Hematopoietic multipotent progenitor cell treated with erythropoietin and hydrocortisone succinate and interleukin-3 and kit ligand, for 4 days (in vitro differentiated cells): ENCODE measurements around the gene ULBP2.
A peak's percentile ranks its signal among the peaks of the same experiment; 100 is the strongest.
"Not testable (repeated sequence)": the region's sequence is repeated elsewhere in the genome, so short reads cannot be mapped to it uniquely, and the experiment has no call there.

Experiments used
- DNase-seq: peaks from one replicate; pipeline ENCODE4 v3.0.0-alpha.2; 2015

The ULBP2 gene

DNA sequence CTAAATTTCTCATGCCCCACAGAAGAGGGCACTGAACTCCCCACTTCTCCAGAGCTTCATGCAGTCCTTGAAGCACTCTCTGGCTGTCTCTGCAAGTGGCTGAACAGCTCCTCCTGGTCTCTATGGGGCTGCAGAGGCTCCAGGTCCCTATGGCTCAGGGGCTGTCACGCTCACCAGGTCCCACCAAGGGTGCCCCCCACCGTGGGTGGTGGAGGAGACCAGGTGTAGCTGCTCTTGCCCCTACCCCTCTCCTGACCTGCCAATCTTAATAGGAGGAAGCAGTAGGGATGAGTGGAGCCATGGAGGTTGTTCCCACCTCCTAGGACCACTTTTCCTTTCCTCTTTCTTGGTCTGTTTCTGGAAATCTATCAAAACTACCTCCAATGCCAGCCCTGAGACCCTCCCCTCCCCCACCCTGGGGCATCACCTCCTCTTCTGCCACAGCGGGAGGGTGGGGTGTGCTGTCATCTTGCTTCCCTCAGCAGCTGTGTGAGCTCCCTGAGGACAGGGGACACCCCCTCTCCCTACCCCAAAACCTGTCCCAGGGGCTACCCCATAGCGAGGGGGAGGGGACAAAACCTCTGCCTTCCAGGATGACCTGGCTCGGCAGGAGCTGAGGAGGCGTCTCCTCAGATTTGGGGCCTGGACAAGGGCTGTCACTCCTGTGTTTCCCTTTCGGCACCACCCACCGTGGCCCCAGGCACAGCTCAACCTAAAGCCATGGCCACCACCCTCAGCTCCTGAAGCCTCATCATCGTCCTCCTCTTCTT is 31.9 kb upstream of the ULBP2 start:
- no peak for DNase-seq

DNA sequence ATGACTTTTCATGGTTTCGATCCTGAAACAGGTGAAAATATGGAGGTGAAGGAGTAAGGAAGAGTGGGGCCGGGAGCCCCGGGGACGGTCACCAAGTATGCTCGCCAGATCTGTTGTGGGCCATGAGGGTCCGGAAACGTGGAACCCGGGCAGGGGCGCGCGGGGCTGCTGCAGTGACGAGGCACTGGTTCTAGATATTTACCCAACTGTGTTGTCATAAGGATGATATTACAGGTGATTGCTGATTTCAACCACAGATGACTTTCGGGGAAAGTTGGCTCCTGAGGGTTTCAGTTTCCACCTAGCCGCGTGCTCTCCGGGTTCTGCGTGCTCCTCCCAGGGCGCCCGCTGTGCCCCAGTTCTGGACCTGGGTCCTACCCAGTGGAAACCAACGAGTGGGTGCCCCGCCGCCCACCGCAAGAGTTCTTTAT is 31.1 kb upstream of the ULBP2 start:
- no peak for DNase-seq

DNA sequence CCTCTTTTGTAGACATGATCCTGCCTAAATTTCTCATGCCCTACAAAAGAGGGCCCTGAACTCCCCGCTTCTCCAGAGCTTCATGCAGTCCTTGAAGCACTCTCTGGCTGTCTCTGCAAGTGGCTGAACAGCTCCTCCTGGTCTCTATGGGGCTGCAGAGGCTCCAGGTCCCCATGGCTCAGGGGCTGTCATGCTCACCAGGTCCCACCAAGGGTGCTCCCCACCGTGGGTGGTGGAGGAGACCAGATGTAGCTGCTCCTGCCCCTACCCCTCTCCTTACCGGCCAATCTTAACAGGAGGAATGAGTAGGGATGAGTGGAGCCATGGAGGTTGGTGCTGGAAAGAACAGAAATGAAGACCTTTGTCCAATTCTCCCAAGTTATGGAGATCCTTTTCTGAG is 29.1 kb upstream of the ULBP2 start:
- not testable (repeated sequence) for DNase-seq

DNA sequence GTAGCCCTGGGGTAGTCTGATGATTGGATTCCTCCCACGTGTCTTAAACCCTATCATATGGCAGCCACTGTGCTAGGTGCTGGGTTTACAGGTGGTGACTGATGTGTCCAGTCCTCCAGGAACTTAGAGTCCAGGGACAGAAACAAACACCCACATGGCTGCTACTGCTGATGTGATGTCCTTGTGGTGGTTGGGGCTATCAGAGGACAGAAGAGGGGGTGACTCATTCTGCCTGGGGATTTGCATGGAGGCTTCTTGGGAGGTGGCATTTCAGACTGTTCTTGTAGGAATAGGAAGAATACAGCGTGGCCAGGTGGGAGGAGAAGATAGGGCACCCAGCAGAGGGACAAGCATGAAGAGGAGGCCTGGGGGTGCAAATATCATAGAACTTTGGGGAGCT is 28.7 kb upstream of the ULBP2 start:
- peak; percentile 15 for DNase-seq

DNA sequence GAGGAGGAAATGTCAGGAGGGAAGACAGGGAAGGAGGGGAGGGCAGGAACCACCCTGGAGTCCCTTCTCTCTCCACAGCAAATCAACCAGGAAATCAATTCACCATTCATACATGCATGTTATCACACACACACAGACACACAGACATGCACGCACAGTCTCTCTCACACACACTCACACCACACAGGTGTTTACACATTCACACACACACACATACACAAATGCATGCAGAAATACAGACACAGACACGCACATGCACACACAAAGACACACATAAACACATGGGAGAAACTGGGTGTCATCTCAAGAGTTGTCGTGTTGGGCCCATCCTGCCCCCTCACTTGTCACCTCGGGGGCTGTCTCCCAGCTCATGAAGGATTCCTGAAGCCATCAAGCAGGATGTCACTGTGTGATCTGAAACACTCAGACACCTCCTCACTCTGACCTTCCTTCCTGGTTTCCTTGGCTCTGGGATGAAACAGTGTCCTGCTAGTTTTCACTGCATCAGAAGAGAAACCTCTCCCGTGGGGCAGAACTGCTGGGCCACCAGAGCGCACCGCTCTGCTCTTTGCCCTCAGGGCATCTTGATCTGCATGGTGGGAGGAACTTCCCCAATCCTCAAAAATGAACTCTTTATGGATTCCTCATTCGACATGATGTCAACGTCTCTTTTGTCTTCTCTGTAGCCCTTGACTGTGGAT is 28.1 kb upstream of the ULBP2 start:
- DNase-seq, result no peak

DNA sequence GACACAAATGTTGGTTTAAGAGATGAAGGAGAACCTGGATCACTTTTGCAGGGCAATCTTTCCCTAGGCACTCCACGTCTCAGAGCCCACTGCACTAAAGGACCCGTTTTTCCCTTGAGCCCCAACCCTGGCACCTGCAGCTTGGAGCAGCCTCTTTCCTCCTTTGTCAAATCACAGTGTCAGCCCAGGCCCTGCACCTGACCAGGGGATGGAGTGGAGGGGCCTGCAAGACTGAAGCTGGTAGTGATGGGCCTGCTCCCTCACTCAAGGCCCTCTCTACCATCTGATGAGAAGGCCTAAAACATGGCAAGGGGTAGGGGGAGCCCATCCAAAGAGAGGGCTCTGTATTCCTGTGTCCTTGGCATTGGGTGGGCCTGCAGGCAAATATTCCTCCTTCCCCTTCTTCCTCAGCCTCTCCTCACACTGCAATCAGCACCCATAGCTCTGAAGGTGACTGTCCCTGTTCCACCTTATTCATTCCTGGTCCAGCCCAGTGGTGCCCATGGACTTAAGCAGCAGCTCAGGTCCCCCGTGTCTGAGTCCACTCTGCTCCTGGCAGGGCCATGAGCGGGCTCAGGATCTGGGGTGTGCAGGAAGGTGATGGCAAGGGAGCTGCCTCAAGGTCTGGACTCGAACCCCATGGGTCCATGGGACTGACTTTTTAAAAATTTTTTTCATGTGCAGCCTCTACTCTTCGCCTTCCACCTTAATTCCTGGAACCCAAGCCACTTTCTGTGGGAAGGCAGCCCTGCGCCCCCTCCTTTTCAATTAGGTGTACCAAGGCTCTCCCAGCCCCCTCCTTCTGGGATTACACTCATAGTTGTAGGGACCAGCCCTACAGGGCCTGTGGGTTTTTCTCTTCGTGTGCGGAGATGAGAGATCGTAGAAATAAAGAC is 25.6 kb upstream of the ULBP2 start:
- DNase-seq, result no peak

DNA sequence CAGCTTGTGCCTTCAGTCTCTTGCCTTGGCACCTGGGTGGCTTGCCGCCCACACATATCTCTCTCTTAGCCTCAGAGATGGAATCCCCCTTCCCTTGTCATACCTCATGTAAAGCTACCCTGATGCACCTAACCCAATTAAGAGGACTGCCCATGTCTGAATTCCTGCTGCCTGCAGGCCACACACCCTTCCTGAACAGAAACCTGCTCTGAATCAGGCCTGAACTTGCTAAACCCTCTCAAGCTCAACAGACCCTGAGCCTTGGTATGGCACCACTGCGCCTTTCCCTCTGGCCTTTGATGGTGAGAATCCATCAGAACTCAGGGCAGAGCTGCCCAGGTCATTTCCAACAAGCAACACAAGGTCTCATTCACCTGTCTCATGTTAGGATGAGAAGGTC is 24.1 kb upstream of the ULBP2 start:
- DNase-seq, result no peak

DNA sequence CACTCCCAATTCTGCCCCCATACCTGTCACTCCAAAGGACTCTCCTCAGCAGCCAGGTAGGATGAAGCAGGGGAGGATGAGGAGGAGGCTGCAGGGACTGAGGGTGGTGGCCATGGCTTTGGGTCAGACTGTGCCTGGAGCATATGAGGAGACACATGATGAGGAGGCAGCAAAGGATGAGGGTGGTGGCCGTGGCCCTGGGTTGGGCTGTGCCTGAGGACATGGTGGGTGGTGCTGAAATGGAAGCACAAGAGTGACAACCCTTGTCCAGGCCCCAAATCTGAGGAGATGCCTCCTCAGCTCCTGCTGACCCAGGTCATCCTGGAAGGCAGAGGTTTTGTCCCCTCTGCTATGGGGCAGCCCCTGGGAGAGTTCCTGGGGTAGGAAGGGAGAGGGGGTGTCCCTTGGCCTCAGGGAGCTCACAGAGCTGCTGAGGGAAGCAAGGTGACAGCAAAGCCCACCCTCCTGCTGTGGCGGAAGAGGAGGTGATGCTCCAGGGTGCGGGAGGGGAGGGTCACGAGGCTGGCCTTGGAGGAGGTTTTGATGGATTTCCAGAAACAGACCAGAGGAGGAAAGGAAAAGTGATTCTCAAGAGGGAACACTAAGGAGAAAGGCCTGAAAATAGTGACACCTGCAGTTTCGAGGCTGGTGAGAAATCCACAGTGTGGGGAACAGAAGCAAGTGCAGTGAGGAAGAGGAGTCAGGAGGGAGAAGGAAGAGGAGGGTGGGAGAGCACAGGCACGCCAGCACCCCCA is 23.5 kb upstream of the ULBP2 start:
- no peak for DNase-seq

DNA sequence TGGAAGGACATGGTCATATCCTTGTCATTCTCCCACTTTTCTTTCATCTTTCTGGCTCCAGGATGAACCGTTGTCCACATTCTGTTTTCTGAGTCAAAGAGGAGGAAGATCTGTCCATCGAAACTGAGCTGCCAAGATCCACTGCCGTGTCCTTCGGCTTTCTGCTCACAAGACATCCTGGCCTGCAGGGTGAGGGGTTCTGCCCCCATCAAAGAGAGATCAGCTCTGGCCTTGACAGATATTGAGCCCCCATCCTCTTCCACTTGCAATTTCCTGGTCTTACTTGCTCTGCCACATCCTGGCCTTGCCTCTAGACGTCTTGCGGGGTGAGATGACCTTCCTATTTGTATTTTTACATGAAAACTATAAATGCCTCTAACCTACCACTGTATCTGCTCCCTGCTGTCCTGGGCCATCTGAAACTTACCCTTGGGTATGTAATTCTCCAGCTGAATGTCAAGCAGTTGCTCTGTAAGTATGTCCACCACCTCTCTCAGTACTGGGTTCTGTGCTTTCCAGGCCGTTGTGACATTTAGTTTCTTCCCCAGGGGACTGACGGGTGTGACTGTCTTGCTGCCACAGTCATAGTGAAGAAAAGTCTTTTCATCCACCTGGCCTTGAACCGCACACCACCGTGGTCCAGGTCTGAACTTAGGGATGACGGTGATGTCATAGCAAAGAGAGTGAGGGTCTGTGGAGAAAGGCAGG is 22.5 kb upstream of the ULBP2 start:
- DNase-seq, result not testable (repeated sequence)

DNA sequence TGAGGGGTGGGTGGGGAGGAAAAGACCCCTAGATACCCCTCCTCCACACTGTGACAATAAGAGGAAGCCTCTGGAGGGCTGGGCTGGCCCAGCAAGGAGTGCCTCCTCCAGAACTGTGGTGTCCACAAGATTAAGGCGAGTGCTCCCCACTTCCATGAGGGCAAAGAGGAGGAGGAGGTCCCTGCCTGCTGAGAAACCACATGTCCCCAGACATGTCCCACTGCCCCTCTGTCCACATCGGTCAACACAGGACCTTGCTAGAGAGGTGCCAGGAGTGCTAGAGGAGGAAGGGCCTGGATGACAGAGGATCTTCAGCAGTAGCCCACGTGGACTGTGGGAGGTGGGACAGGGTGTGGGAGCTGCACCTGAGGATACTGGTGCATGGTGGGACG is 22.0 kb upstream of the ULBP2 start:
- DNase-seq, result no peak

DNA sequence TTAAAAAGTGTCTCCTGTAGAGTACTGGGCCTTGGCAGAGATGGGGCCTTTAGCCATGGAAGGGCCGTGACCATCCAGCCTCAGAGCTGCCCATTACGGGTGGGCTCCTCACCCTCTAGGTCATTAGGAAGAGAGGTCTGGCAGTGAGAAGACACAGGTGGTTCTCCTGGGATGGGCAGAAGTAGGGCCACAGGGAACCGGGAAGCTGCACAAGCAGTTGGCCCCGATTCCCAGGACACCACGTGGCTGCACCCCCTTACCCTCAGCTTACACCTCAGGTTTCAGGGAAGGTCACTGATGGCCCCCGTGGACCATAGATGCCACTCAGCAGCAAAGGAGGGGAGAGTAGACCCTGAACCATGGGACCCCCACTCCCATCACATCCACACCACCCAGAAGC is 20.5 kb upstream of the ULBP2 start:
- no peak for DNase-seq

DNA sequence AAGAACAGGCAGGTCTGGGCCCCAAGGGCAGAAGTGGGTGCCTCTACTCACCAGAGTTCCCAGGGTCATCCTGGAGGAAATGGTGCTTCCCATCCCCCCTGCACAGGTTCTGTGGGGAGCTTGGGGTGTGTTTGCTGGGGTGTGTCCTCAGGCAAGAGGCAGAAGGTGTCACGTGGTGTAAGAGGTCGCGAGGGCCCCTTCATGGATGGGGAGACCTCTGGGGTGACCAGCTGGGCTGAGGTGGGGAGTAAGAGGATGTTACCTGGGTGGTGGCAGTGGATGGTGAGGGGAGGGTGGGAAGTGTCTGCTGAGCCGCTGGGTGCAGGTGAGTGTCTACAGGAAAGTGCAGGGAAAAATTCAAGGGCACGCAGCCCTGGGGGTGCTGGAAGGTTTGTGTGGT is 19.7 kb upstream of the ULBP2 start:
- not testable (repeated sequence) for DNase-seq

DNA sequence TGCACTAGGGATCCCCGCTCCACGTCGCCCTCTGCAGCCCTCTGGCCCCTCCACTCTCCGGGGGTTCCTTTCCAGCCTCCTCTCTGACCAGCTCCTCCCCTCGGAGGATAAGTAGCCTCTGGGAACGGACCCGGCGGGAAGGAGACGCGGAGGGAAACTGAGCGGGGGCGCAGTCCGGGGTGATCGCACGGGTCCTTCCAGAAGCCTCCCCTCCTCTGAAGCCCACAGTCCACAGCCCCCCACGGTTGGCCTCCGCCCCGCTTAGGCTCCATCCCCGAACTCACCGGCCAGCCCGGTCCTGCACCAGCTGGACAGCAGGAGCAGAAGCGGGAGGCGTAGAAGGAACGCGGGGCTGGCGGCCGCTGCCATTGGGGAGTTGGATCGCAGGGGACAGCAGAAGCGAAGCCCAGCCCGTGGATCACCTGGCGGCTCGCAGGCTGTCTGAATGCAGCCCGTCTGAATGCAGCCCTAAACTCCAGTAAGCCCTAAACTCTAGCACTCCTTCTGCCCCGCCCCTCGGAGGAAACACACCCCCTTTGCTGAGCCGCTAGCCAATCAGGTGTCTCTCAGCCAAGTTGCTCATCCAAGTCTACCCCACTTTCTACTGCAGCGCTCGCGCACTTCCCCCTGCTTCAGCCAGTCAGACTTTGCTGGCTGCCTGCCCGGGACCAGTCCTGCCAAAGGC is 19.0 kb upstream of the ULBP2 start, which contains the start of gene RAET1G:
TSS of gene RAET1G (minus strand) at position 480 of the 685 bp plus-strand sequence. CDS start at position 369, 111 bp downstream.
- DNase-seq, result peak; percentile 96

DNA sequence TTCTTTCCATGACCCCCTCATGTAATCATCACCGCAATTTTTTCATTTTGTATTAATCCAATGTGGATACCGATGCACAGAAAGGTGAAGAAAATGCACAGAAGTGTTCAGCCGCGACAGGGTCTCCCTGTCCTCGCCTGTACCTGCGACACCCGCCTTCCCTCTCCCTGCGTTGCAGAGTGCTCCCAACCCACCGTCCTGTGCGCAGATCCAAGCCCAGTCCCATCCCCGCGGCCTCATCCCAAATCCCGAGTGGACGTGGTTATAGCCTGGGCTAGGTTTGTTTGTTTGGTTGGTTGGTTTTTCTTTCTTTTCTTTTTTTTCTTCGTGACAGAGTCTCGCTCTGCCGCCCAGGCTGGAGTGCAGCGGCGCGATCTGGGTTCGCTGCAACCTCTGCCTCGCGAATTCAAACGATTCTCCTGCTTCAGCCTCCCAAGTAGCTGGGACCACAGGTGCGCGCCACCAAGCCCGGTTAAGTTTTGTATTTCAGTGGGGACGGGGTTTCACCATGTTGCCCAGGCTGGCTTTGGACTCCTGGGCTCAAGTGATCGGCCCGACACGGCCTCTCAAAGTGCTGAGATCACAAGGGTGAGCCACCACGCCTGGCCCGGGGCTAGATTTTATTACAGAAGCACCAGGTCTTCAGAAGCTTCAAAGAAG is 18.4 kb upstream of the ULBP2 start:
- DNase-seq, result peak; percentile 18

DNA sequence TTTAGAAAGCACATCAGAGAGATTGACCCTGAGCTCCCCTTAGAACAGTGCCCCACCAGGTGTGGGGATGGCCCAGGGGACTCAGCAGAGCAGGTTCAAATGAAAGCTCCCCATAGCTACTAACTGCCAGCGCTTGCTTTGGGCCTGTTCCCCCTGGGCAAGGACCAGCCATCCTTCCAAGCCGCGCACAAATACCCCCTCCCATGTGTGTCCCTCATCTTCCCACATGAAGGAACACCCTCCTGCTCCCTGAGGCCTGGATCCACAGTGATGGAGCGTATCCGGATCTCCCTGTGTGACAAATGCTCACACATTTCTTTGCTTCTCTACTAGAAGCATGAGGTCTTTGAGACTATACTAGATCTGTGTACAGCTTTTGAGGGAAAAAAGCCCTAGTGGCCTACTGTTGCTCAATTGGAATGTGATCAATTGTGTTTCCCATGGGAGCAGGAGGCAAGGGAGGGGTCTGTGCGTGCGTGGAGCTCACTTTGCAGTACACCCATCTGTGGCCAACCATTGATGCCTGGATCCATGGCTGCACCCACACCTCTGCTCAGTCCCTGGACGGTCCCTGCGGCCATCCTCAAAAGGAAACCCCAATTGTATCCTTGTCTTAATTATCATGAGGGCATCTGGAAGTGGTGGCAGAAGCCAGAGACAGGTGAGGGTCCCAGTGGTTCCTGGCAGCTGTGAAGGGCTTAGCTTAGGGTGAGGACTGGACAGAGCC is 17.4 kb upstream of the ULBP2 start:
- DNase-seq, result no peak

DNA sequence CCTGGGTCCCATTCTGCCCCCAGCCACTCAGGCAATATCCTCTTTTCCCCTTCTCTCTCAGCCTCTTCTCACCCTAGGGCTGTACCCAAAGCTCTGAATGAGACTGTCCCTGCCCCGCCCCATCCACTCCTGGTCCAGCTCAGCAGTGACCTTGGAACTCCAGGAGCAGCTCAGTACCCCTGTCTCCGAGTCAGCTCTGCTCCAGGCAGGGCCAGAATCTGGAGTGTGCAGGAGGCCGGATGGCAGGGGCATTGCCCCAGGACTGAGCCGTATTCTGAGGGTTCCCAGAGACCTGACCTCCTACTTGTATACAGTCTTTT is 16.9 kb upstream of the ULBP2 start:
- no peak for DNase-seq

DNA sequence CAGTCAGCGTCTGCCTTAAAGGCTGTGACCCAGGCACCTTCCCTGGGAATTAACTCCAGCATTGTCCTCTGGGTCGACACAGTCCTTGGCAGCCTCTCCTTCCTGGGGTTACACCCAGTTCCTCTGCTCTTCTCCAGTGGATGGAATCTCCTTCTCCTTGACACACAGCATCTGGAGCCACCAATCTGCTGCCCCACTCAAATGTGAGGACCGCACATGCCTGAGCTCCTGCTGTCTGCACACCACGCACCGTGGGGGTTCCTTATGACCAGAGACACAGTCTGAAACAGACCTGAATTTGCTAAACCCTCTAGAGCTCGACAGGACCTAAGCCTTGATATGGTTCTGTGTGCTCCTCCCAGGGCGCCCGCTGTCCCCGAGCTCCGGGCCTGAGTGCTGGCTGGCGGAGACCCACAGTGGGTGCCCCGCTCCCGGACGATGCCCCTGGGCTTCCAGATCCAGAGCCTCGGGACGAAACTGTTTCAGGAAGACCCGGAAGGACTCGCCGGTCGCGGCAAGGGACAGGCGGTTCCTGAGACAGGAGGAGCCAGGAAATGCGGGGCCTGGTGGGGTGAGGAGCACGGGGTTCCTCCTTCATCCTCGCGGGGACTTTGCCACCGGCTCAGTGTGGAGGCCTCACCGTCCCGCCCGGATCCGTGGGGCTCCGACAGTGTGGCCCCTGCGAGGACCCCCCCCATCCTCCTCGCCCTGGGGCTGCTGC is 16.4 kb upstream of the ULBP2 start:
- peak; percentile 31 for DNase-seq

DNA sequence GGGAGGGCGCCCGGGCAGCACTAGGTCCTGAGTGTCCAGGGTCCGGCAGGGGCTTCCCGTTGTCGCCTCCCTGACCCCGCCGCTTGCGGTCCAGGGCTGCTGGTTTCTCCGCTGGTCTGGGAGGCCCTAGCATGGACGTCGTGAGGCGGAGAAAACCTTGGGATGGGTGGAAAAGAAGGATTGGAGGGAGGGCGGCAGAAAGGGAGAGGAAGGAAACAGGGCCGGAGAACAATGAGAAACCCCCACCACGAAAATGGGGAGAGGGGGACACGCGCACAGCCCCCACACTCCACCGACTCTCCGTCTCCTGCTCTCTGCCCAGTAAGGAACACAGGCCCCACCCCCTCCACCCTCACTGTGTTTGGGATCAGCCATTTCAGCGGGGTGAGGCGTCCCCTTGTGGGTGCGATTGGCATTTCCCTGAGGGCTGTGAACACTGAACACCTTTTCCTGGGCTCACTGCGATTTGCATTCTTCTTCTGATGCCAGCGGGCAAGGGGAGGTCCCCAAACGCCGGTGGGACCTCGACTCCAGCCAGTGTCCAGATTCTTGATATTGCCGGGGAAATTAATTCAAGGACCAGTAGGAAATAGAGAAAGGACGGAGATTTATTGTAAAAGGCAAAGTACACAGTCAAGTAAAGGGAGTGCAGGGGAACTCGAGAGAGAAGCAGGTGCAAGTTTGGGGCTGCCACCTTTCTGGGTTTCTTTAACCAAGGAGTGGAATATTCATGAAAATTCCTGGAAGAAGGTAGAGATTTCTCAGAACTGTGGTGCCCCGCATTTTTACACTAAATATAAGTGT is 15.6 kb upstream of the ULBP2 start:
- peak; percentile 91 for DNase-seq

DNA sequence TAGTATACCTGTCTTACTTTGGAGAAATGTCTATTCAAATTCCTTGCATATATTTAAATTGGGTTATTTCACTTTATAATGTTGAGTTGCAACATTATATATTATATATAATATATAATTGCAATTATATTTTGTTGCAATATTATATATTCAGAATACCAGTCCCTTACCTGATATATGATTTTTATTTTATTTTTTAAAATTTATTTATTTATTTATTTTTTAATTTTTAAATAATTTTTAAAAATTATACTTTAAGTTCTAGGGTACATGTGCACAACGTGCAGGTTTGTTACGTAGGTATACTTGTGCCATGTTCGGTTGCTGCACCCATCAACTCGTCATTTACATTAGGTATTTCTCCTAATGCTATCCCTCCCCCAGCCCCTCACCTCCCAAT is 14.8 kb upstream of the ULBP2 start:
- not testable (repeated sequence) for DNase-seq
